ENCODE results near the gene NUP35. TPM values are rescaled to one million over a fixed set of nuclear protein-coding genes. Genes with fewer than 3 reads are reported as not detected.

Gene NUP35
- total and polyA plus RNA-seq, 2 of the 4 experiments (the other 2 are of a cell fraction), result 10.9 to 23.3 TPM

- H3K23ac ChIP-seq (ENCODE audit: low read depth, low read length), result no peak overlapping the region
- H4K91ac ChIP-seq (ENCODE audit: insufficient read depth, low read depth, low read length), result no peak overlapping the region
- POLR2A ChIA-PET (ENCODE audit: unreplicated experiment), result no interaction called here
- intact Hi-C loops (cut with micrococcal nuclease), result no loop called here
- TF ChIP-seq FOS (IDR thresholded peaks at IDR 0.05; ENCODE audit: low read depth, low read length) (no peak), CTCF (conservative IDR thresholded peaks at IDR 0.05; ENCODE audit: low read depth, low read length) (no peak), RCOR1 (IDR thresholded peaks at IDR 0.05; ENCODE audit: insufficient replicate concordance, low read length) (no peak), MAZ (IDR thresholded peaks at IDR 0.05; ENCODE audit: borderline replicate concordance, low read depth, low read length) (no peak), CEBPB (IDR thresholded peaks at IDR 0.05; ENCODE audit: low read depth, low read length) (no peak), SMC3 (IDR thresholded peaks at IDR 0.05; ENCODE audit: low read depth, low read length) (no peak), MAFK (IDR thresholded peaks at IDR 0.05; ENCODE audit: low read depth, low read length) (no peak), ELK1 (IDR thresholded peaks at IDR 0.05; ENCODE audit: borderline replicate concordance, low read depth, low read length) (no peak), RFX5 (IDR thresholded peaks at IDR 0.05; ENCODE audit: low read depth, low read length) (no peak), MXI1 (IDR thresholded peaks at IDR 0.05; ENCODE audit: borderline replicate concordance, low read depth, low read length) (no peak), USF2 (IDR thresholded peaks at IDR 0.05; ENCODE audit: low read depth, low read length) (no peak), RAD21 (IDR thresholded peaks at IDR 0.05; ENCODE audit: low read length) (no peak), POLR2A (IDR thresholded peaks at IDR 0.05; ENCODE audit: low read depth, low read length) (no peak), NFE2L2 (IDR thresholded peaks at IDR 0.05; ENCODE audit: low read depth, low read length) (no peak), CHD1 (IDR thresholded peaks at IDR 0.05; ENCODE audit: low read depth, low read length) (no peak), BHLHE40 (IDR thresholded peaks at IDR 0.05; ENCODE audit: low read depth, low read length) (no peak)
- 0 out of 2 replicates have a peak, but pooled peaks cover 3% of the 10 kb centered on the region for H3K36me3 ChIP-seq (ENCODE audit: control insufficient read depth, insufficient read depth, low read length)
- H3K56ac ChIP-seq (ENCODE audit: extremely low read depth, insufficient read depth, low read length), result no peak overlapping the region
- no peaks in the 10 kb centered on the region for H4K20me1 ChIP-seq (ENCODE audit: insufficient read depth, low read length)
- no peaks in the 10 kb centered on the region for H3K9me3 ChIP-seq (ENCODE audit: control insufficient read depth, insufficient read depth, low read length)
- H3K27ac ChIP-seq (ENCODE audit: insufficient read depth, low read length), result no peak overlapping the region
- no peak overlapping the region for H2AK9ac ChIP-seq (replicated peaks; ENCODE audit: low read depth, low read length, poor library complexity)
- H4K5ac ChIP-seq (ENCODE audit: low read depth, low read length), result no peak overlapping the region
- H3K18ac ChIP-seq (ENCODE audit: low read depth, low read length), result no peak overlapping the region
- H3K9ac ChIP-seq (ENCODE audit: low read depth, low read length), result no peak overlapping the region
- BruUV-seq (replicated peaks), result no TSS peak
- peak overlapping the region; percentile 79; the same call in 1 of the 2 replicates for H2BK20ac ChIP-seq (ENCODE audit: low read depth, low read length)
- no CpG with 5 or more reads among the region's 1 CpG for WGBS, 2 experiments (ENCODE audit: extremely low coverage in 2 of 2, insufficient read length in 1 of 2)
- ATAC-seq (ENCODE audit: low read depth) (peak; percentile 73), DNase-seq (peak; percentile 64)
- in situ Hi-C loops (cut with MboI; ENCODE audit: low sequenced_read_pairs), result no loop called here
- H3K14ac ChIP-seq (replicated peaks; ENCODE audit: low read depth, low read length), result no peak overlapping the region
- H2AK5ac ChIP-seq (ENCODE audit: low read depth, low read length), result no peak overlapping the region
- H4K8ac ChIP-seq (ENCODE audit: low read depth in 2 of 2, low read length in 2 of 2), result no peak overlapping the region; a peak in 1 of 4 replicates
- CTCF ChIA-PET, result no interaction called here
- H2BK15ac ChIP-seq (ENCODE audit: low read depth, low read length), result no peak overlapping the region
- dilution Hi-C loops (cut with HindIII; ENCODE audit: low sequenced_read_pairs, unreplicated experiment), result no loop called here
- peak overlapping the region; percentile 81 for H2BK5ac ChIP-seq (ENCODE audit: low read depth, low read length, poor library complexity, severe bottlenecking)
- no peak overlapping the region for H3K4me3 ChIP-seq (ENCODE audit: insufficient read depth, low read depth, low read length)
- peak overlapping the region; percentile 91; the same call in 1 of the 2 replicates for H2BK120ac ChIP-seq (ENCODE audit: low read depth, low read length)
- H2AFZ ChIP-seq (replicated peaks; ENCODE audit: low read length, poor library complexity), result no peak overlapping the region
- peaks cover 6 to 16% of the 10 kb centered on the region in 2 experiments for H3K79me1 ChIP-seq (ENCODE audit: low read depth in 1 of 2, low read length in 2 of 2)
- H3K27me3 ChIP-seq (ENCODE audit: control insufficient read depth, insufficient read depth, low read length), result no peaks in the 10 kb centered on the region
- peak overlapping the region; percentile 63; the same call in 1 of the 2 replicates for H3K4me2 ChIP-seq (ENCODE audit: low read depth, low read length)
- H3K9me1 ChIP-seq (ENCODE audit: insufficient read depth, low read length), result peaks cover 14% of the 10 kb centered on the region
- H3K4ac ChIP-seq (ENCODE audit: low read depth, low read length), result no peak overlapping the region
- H3K4me1 ChIP-seq (ENCODE audit: control insufficient read depth, insufficient read depth, low read length), result peaks cover 11% of the 10 kb centered on the region
Measured at GRCh38 chr2:183186296-183186695, 62.1 kb downstream of the NUP35 start.
